CD4-positive, alpha-beta T cell treated with Interleukin-12 subunit alpha and Interleukin-12 subunit beta, for 1 hour (primary cell): ENCODE data around the gene KXD1.
"Not testable (repeated sequence)": the region's sequence is repeated elsewhere in the genome, so short reads cannot be mapped to it uniquely, and the experiment has no call there.

Experiments
- DNase-seq: peaks from one replicate; pipeline ENCODE4 v3.0.0-alpha.2; 2020

KXD1 gene

GRCh38 chr19:18537431-18537830 is 20.2 kb upstream of the KXD1 start:
- DNase-seq: no peak

DNA sequence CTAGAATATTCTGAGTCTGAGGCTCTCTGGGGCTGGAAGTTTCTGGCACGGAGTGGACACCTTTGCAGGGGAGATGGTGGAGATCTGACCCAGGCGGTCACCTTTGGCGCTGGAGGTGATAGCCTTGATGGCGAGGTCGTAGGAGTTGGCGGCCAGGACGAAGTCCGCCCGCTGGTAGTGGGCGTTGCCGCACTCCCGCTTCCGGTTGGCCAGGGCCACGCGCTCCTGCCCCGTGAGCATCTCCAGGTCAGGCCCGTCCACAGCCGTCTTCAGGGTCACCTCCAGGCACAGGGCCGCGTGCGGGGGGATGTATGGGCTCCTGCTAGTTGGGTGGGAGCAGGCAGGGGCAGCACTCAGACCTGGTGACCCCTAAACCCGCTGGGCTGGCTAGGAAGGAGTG is 19.6 kb upstream of the KXD1 start:
- no peak for DNase-seq

DNA sequence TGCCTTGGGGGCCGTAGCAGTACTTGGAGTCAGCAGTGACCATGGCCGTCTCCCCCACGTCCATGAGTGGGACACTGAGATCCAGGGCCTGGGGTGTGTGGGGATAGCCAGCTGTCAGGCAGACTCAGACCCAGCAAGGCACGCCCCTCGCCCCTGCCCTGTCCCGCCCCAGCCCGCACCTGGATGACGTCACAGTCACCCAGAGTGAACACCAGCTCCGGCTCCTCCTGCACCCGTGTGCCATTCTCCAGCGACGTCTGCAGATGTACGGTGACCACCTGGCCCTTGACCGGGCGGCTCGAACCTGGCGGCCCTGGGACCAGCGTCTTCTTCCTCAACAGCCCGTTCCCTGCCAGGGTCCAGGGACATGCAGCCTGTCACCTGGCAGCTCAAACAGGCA is 18.3 kb upstream of the KXD1 start:
- no peak for DNase-seq

DNA sequence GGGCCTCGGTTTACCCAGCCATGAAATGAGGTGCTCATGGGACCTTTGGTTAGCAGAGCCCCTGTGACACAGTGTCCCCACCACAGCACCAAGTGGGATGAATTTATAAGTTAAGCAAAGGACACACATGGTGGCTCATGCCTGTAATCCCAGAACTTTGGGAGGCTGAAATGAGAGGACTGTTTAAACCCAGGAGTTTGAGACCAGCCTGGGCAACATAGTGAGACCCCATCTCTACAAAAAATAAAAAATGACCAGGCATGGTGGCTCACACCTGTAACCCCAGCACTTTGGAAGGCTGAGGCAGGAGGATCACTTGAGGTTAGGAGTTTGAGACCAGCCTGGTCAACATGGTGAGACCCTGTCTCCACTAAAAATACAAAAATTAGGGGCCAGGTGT is 17.5 kb upstream of the KXD1 start:
- not testable (repeated sequence) for DNase-seq

DNA sequence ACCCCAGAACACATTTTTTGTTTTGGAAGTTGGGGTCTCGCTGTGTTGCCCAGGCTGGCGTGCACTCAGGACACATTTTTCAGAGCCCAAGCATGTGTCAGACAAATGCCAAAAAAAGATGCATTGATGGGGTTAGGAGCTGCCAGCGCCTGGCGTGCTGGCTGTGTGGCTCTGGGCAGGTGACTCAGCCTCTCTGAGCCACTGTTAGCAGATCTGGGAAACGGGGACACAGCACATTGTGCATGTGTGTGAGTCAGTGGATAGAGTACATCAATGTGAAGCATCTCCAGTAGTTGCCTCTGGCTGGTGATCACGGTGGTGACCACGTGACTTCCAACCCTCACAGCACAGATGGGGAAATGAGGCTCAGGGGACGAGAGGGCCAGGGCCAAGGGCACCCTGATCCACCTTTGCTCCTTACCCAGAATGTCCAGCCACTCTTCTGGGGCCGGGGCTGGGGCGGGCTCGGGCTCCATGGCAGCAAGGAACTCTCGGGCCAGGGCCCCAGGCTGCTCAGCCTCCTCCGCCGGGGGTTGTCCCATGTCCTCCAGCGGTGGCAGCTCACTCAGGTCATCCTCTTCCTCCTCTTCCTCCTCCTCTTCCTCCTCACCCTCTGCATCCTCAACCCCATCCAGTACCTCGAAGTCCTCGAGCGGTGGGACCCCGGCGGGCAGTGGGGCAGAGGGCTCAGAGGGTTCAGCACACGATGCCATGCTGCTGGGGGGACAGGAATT is 16.2 kb upstream of the KXD1 start:
- no peak for DNase-seq

DNA sequence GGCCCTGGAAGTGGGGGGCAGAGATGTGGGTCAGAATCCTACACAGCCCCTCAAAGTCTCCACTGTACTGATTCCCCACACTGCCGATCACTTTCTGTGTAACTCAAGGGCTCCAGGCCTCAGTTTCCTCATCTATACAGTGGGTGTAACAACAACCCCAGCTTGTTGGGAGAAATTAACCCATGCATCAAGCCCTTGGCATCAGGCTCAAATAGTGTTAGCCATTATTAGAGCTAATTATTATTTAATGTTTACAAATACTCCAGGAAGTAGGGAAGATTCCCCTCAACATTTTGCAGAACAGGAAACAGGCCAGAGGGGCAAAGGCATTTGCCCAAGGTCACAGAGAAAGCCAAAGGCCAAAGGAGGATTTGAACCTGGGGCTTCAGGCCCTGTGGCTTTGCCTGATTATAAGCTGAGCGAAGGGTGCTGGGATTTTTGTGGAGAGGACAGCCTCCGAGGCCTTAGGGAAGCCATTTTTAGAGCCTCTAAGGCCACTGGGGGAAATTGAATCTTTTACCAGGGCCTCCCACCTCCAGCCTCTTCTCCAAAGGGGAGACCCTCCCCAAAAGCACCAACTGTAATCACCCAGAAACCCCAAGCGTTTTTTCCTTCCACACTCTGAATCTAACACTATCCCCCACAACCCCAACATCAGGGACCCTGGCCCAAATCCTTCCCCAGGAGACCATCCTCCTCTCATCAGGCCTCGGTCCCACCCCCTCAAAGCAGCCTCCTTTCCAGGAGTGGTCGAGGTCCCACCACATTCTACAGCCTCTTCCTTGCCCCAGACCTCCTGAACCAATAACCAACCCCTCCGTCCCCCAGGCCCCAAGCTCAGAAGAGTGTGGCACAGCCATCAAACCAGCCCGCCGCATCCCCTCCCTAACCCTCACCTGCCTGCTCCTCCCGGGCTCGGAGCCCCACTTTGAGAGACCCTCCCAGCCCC is 15.4 kb upstream of the KXD1 start:
- DNase-seq: no peak

DNA sequence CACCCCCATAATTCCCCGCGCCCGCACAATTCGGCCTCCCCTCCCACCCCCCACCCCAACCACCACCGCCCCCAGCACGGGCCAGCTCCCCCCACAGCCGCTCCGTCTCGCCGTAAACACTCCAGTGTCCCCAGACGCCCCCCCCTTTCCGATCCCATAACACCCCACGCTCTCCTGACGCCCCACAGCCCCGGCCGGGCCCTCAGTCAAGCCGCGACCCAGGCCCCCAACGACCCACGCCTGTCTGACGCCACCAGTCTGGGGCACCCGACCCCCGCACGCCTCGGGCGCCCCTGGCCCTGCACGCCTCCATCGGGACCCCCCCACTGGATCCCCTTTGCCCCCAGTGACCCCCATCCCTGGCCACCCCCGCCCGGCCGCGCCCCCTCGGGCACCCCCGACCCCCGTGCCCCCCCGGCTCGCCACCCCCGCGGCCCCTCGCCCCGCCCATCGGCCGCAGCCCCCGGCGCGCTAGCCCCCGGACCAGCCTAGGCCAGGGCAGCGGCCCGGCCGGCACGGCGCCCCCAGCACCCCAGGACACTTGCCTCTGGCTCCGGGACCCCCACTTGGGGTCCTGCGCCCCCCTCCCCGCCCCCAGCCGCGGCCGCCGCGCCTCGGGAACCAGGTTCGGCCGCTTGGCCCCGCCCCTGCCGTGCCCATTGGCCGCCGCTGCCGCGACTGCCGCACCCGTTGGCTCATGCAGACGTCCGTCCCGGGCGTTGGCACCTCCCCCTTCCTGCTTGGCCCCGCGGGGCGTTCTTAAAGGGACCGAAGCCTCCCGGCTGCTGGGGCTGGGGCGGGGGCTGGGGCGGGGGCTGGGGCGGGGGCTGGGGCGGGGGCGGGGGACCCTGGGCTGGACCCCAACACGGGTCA is 14.5 kb upstream of the KXD1 start, which contains the start of gene FKBP8:
Gene FKBP8 (minus strand): TSS at position 633 of the 873 bp plus-strand sequence. CDS start 1,603 bp downstream, outside the sequence.
- DNase-seq: peak; percentile 94

DNA sequence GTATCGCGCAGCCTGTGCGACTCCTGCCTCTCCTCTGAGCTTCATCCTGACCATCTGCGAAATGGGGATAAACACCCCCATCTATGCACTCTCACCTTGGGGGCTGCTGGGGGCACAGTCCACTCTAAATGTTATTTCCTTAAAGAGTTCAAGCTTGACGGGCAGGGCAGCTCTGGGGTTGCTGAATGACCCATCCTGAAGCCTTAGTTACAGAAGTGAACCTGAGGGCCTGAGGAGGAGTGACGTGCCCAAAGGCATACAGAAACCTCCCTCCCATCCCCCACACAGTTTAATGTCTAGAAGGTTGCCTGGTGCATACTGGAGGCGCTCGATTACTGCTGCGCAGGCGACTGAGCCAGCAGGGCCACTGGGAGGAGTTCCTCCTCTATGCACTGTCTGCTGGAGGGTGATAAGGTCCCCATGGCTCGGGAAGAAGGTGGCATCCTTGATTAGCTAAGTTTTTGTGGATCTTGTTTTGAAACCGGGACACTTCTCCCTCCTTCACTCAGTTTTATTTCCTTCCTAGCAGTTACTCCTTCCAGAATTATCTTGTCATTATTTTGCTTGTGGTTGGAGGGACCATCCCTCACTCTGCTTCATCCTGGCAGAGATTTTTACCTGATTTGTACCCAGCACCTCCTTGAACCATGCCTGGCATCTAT is 13.7 kb upstream of the KXD1 start:
- peak; percentile 90 for DNase-seq

DNA sequence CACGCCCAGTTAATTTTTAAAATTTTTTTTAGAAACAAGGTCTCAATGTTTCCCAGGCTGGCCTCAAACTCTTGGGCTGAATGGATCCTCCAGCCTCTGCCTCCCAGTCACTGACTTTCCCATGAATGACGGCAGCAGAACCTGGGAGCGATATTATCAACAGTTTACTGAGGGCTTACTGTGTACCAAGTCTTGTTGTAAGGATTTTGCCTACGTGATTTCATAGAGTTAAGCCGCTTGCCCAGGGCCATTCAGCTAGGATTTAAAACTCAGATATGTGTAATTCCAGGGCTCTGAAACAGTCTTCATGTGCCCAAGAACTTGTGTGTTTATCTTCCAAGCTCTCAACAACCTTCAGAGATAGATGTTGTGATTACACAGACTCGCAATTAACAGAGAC is 6.0 kb upstream of the KXD1 start:
- DNase-seq: no peak

DNA sequence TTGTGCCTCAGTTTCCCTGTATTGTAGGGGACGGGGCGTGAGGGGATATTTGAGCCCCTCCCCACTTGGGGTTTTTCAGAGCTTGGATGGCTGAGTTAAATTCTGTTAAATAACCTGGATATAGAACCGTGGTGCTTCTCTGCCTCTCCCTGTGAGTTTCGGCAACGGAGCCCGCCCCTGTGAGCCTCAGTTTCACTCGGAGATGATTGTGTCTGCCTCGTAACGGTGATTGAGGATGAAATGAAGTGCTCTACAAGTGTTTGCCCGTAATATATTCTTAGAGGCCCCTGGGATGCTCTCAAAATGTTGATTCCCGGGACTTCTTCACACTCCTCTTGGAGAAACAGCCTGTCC is 509 bp downstream of the KXD1 start:
- no peak for DNase-seq

GRCh38 chr19:18558604-18559003 is 934 bp downstream of the KXD1 start:
- no peak for DNase-seq

DNA sequence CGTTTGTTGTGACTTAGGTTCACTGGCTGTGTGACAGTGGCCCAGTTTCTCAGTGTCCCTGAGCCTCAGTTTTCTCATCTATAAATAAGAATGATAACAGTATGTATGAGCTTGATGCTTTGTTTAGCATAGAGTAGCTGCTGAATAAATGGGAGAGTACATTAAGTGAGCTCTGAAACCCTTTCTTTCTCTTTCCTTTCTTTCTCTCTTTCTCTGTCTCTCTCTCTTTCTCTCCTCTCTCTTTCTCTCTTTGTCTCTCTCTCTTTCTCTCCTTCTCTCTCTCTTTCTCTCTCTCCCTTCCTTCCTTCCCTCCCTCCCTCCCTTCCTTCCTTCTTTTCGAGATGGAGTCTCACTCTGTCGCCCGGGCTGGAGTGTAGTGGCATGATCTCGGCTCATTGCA is 2.0 kb downstream of the KXD1 start:
- no peak for DNase-seq

GRCh38 chr19:18562086-18562485 is 4.4 kb downstream of the KXD1 start:
- no peak for DNase-seq

DNA sequence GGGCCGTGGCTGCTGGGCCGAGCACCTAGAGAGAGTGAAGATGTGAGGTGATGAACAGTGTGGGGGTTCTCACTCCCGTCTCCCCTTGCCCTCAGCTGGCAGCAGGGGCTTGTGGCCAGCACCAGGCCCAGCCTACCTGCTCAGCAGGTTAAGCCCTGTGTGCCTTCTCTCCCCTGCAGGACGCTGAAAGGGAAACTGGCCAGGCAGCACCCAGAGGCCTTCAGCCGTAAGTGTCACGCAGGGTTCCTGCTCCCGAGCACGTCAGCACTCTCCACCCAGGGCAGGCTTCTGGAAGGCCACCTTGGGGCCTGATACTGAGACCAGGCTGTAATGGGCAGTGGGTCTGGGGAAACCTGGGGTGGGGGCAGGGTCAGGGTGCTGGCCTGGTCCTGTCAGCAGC is 9.3 kb downstream of the KXD1 start:
- DNase-seq: no peak

DNA sequence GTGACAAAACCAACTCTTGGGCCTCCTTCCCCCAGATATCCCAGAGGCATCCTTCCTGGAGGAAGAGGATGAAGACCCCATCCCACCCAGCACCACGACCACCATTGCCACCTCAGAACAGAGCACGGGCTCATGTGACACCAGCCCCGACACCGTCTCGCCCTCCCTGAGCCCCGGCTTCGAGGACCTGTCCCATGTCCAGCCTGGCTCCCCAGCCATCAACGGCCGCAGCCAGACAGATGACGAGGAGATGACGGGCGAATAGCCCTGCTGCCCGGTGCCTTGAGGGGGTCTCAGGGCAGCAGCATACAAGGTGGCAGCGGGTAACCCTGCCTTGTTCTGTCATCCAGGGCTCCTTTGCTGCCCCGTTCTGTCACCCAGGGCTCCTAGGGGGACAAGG is 10.7 kb downstream of the KXD1 start:
- no peak for DNase-seq

GRCh38 chr19:18571564-18572344 is 14.1 kb downstream of the KXD1 start, which contains the start of gene UBA52:
Gene UBA52, plus strand, starts transcription at chr19:18571857. Its CDS starts 1,444 bp downstream, at chr19:18573301.
- peak; percentile 99 for DNase-seq

DNA sequence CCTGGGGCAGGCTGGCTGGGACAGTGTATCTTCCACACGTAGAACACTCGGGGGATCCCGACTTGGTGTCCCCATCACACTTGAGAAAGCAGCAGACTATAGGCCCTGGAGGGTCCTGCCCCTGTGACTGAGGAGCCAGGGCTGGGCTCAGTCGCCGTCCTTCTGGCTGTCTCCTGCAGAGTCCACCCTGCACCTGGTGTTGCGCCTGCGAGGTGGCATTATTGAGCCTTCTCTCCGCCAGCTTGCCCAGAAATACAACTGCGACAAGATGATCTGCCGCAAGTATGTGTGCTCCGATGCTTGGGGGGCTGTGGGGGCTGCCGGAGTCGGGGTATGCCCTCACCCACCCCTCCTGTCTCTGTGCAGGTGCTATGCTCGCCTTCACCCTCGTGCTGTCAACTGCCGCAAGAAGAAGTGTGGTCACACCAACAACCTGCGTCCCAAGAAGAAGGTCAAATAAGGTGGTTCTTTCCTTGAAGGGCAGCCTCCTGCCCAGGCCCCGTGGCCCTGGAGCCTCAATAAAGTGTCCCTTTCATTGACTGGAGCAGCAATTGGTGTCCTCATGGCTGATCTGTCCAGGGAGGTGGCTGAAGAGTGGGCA is 17.1 kb downstream of the KXD1 start:
- DNase-seq: no peak

- DNase-seq: no peak
Measured at GRCh38 chr19:18576383-18576782, 18.7 kb downstream of the KXD1 start.

DNA sequence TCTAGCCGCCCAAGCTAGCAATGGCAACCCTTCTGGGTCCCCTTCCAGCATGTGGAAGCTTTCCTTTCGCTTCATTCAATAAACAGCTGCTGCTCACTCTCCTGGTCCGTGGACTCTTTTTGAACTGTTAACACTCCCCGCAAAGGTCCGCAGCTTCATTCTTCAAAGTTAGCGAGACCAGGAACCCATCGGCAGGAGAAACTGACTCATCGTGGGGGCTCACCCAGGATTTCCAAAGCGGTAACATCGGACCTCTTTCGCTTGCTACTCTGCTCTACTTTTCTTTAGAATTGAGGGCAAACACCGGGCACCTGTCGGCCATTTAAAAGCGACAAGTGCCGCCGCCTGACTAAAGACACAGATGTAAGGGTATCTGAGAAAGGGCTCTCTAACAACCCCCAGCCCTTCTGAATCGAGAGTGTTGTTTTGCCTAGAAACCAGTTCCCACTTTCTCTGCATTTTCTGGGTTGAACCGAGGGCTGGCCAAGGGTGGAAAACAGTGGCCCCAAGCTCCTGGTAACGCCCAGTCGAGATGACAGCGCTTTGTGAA is 19.8 kb downstream of the KXD1 start:
- no peak for DNase-seq

DNA sequence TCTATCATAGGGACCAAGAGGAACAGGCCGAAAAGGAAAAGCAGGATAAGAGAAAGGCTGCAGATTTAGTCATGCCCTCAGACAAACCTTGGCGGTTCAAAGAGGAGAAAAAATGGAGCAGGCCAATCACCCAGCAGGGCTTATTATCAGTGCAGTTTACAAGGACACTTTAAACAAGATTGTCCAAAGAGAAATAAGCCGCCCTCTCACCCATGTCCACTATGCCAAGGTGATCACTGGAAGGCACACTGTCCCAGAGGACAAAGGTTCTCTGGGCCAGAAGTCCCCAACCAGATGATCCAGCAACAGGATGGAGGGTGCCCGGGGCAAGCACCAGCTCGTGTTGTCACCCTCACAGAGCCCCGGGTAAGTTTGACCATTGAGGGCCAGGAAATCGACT is 22.6 kb downstream of the KXD1 start:
- no peak for DNase-seq

GRCh38 chr19:18586306-18586705 is 28.6 kb downstream of the KXD1 start:
- no peak for DNase-seq
